HG03558 (cell line): ENCODE measurements around the gene NTM.

Experiments used
- ATAC-seq: cut with Tn5 transposase; IDR thresholded peaks from one replicate; pipeline ENCODE4 v1.9.1; 2021; ENCODE audit warnings: moderate number of reproducible peaks; ENCODE audit not compliant: unreplicated experiment; ENCODE audit errors: extremely low read depth

Gene NTM

DNA sequence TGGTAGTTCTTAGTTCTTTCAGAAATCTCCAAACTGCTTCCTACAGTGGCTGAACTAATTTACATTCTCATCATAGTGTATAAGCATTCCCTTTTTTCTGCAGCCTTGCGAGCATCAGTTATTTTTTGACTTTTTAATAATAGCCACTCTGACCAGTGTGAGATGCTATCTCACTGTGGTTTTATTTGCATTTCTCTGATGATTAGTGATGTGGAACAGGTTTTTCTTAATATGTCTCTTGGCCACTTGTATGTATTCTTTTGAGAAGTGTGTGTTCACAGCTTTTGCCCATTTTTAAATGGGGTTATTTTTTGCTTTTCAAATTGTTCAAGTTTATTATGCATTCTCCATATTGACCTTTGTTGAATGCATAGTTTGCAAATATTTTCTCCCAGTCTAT, 459.3 kb downstream of the NTM start:
- no peak for ATAC-seq

DNA sequence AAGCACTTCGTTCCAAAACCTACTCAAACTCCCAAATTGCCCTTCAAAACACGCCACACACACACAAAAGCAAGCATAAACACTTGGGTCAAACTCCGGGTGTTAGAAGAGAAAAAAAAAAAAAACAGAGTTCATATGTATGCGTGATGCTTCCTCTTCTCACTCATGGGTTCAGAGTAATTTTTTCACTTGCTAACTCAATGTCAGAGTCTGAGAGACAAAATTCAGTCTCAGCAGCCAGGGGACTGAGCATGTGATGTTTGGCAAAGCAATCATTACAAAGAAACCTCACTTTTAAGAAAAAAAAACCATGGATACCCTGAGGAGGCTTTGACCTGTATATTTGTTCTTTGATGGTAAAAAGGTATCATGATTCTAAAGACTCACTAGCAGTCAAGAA, 461.7 kb downstream of the NTM start:
- no peak for ATAC-seq

- no peak for ATAC-seq
Measured at GRCh38 chr11:131833366-131833765, 463.0 kb downstream of the NTM start.

DNA sequence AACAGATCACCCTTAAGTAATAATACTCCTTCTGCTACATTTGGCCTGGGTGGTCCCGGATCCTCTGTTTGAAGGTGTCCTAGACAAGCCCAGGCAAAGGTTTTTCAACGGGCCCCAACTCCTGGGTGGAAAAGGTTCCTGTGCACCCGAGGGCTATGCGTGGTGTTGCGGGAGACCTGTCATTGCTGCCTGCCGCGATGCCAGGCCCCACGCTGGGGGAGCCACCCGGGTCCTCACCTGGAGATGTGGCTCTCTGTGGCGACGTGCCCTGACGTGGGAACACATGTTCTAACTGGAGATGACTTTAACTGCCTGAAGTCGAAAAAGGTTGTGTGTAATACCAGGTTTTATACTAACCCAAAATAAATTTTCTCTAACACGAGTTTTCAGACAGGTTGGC, 467.1 kb downstream of the NTM start:
- no peak for ATAC-seq

DNA sequence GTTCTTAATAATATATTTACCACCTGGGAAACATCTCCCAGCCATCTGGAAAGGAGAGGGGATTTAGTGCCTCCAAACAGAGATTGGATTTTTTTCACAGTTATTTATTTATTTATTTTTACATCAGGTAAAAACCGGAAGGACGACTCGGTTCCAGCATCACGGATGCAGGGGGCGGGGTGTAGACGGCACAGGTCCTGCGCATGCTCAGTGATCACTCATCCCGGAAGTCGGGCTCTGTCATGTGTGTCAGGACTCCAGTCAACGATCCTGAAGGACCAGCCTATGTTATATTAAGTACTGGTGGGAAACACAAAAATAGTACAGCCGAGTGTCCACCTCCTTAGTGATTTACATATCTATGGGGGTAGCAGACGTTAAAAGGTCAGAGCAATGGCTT, 467.6 kb downstream of the NTM start:
- ATAC-seq = no peak

DNA sequence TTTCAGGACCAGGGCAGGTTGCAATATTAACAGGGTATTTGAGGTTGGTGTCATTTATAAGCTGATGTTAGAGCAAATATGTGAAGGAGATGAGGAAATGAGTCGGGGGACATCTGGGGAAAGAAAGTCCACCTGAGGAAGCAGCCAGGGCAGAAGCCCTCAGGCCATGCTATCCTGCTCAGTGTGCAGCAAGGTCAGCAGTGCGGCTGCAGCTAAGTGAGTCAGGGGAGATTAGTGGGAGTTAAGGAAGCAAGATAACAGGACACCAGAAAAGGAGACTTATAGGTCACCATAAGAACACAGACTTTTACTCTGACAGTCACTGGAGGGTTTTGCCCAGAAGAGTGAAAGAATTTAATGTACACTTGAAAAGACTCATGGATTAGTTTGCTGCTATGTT, 468.9 kb downstream of the NTM start:
- ATAC-seq = no peak

DNA sequence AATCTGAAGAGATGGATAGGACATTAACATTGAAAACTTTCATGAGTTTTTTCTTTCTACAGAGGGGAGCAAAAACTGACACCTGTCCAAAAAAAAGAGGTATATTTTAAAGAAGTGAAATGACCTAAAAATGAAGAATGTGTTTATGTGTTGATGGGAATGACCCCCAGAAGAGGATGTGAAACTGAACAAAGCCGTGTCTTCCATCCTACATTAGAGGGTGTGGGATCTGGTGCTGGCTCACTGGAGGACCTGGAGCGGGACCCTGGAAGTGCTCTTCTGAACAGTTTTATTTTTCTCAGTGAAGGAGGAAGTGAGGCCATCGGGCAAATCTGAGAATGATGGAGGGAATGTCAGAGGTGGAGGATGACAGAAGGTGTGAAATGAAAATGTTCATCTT, 470.1 kb downstream of the NTM start:
- no peak for ATAC-seq

GRCh38 chr11:131841028-131841427, 470.6 kb downstream of the NTM start:
- ATAC-seq = no peak

DNA sequence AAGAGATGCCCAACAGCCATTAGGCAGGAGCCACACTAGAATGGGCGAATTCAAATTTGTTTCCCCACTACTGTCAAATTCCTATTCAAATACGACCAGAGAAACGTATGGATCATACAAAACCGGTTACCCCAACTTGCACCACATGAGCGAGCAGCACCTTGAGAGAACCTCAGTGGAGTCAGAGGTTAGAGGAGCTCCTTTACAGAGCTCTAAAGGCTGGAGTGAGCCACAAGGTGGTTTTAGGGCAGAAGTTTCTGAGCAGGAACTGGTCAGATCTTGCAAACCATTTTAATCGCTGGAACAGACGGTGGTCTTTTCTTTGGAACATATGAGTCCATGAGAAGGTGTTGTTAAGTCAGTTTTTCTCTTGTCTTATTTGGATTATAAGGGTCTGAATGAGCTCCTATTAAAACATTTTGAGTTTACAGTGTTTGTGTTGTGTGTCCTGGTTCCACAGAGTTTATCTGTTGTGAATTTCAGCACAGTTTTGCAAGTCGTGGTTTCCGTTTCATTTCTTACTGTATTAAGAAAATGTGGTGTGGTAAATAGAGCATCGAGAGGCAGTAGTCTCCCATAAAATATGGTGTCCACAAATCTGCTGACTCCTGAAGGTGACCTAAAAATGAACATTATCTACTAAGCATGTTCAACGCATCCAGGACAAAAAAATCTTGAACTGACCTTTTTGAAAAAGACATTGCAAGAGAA, 471.7 kb downstream of the NTM start:
- ATAC-seq = no peak

DNA sequence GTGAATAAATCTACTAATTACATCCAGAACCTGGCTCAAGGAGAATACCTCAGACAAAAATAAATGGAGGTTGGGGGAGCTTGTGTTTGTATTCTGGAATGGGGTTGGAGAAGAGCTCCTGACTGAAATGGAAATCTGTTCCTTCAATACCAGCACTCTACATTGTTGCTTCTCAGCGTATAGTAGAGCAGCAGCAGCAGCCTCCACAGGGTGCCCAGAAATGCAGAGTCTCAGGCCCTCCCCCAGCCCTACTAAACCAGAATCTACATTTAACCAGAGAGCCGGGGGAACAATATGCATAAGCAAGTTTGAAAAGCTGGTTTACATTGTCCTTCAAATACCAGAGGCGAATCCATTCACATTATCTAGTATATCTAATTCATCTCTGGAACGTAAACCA, 474.8 kb downstream of the NTM start:
- ATAC-seq = no peak

DNA sequence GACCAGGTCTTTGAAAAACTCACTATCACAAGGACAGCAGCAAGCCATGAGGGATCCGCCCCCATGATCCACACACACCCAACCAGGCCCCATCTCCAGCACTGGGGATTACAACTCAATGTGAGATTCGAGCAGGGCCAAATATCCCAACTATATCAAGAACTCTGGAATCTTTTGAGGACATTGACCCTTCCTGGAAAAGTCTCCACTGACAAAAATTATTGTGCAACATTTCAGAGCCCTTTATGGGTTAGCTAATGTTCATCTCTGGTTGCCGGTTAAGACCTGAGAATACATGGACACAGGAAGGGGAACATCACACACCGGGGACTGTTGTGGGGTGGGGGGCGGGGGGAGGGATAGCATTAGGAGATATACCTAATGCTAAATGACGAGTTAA, 479.1 kb downstream of the NTM start:
- ATAC-seq = no peak

DNA sequence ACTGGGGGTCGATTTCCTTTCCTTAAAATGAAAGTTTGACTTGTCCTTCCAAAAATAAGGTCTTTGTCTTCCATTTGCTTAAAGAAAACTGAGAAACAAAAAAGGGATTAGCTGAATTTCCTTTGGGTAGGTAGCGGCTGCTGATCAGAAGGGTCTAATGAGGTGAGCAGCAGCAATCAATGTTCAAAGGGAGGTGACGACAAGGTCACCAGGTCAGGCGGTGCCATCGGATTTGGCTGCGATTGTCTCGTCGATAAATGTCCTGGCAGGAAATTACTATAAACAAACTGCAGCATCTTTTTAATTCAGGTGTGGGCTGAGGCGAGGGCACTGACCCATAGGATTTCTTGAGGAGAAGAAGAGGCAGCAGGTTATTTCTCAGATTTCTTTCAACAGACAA, 480.1 kb downstream of the NTM start:
- ATAC-seq = no peak

- no peak for ATAC-seq
Measured at GRCh38 chr11:131851964-131852755, 481.7 kb downstream of the NTM start.

DNA sequence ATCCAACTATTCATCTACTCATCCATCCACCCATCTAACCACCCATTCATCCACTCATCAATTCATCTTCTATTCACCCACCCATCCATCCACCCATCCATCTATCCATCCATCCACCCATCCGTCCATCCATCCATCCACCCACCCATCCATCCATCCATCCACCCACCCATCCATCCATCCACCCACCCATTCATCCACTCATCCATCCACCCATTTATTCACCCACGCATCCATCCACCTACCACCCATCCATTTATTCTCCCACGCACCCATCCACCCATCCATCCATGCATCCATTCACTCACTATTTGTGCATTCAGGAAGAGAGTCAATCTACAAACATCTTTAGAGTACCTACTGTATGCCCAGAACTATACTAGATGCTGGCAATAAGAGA, 482.3 kb downstream of the NTM start:
- no peak for ATAC-seq

DNA sequence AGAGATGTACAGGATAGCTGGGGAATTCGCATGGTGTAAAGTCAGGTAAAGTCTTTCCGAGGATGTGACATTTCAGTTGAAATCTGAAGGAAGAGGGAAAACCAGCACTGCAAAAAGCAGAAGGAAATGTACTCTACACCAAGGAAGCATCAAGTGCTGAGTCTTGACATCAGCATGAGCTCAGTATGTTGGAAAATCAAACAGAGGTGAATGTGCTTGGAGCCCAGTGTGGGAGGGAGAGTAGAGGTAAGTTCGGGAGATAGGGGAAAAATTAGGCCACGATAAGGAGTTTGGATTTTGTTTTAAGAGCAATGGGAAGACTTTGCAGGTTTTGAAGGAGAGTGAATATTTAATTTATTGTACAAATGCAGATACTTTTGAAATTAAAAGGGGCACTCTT, 484.0 kb downstream of the NTM start:
- ATAC-seq = no peak

DNA sequence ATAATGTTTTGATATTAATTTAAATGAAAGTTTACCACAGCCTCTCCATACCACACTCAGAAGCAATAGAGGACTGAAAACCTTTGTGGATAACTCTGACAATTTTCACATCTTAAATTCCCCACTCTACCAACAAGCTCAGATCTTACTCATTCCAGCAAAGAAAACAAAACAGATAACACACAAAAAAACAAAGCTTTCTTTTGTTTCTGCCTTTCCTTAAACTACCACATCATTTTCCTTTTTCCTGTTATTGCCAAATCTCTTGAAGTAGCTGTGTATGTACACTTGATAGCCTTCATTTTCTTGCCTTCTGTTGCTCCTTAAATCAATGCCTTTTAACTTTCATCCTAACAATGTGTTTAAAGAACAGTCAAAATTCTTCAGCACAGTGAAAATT, 484.9 kb downstream of the NTM start:
- ATAC-seq = no peak

DNA sequence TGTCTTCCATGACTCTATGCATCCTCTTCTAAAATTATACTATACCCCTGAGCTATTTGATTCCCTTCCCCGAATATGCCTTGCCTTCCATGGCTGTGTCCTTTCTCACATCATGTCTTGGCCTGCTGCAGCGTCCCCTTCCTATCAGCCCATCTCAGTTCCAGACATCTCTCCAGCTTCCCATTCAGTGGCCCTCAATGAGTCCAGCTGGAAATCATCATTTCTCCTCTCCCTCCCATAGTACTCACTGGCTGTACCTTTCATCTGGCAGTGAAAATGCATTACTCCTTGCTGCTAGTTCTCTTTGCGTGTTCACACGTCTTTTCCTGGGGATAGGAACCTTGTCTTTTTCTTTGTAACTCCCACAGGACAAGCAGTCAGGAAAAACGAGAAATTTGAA, 486.8 kb downstream of the NTM start:
- ATAC-seq = no peak

GRCh38 chr11:131858505-131858904, 488.1 kb downstream of the NTM start:
- no peak for ATAC-seq

GRCh38 chr11:131859538-131860210, 489.3 kb downstream of the NTM start:
- no peak for ATAC-seq

DNA sequence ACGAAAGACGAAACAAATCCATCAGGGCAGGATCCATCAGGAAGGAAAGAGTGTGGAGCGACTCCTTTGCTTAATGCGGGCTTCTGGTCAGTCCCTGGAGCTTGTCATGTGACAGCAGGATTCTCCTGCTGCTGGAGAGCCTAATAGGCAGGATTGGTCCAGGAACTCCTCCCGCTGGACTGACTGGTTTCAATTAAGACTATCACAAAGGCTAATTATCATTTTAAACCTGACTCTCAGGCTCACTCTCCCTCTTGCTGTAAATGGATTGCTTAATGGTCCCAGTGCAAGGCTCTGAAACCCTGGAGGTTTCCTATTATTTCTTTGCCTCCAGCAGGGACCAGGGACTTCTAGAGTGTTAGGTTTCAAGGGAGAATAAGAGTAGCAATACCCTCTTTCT, 493.8 kb downstream of the NTM start:
- ATAC-seq = no peak

DNA sequence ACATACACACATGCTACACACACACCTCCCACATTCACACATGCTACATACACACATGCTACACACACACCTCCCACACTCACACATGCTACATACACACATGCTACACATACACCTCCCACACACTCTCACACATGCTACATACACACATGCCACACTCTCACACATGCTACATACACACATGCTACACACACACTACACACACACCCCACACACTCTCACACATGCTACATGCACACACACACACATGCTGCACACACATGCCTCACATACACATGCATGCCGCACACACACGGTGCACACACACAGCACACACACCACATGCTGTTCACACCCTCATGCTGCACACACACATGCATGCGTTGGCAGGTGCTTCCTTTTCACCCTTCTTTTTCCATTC, 495.4 kb downstream of the NTM start:
- no peak for ATAC-seq
